ENCODE results near the gene GPRASP2.
"Not testable (repeated sequence)": the region's sequence is repeated elsewhere in the genome, so short reads cannot be mapped to it uniquely, and the experiment has no call there.

Gene GPRASP2

GRCh38 chrX:102712216-102712966 lies at the start of gene GPRASP2:
GPRASP2 (plus strand) TSS chrX:102712448; CDS start chrX:102714870, 2,422 bp downstream.
- DNase-seq = no peak

- not testable (repeated sequence) for DNase-seq
Measured at GRCh38 chrX:102663820-102664219, 48.4 kb upstream of the GPRASP2 start.

GRCh38 chrX:102667034-102667433 lies 45.2 kb upstream of the GPRASP2 start:
- DNase-seq = not testable (repeated sequence)

- no peak for DNase-seq
Measured at GRCh38 chrX:102669526-102669925, 42.7 kb upstream of the GPRASP2 start.

GRCh38 chrX:102672856-102673255 lies 39.4 kb upstream of the GPRASP2 start:
- DNase-seq = no peak

- not testable (repeated sequence) for DNase-seq
Measured at GRCh38 chrX:102677479-102677878, 34.8 kb upstream of the GPRASP2 start.

- DNase-seq = no peak
Measured at GRCh38 chrX:102684772-102685520, 27.3 kb upstream of the GPRASP2 start.

GRCh38 chrX:102694749-102695148 lies 17.5 kb upstream of the GPRASP2 start:
- DNase-seq = no peak

- no peak for DNase-seq
Measured at GRCh38 chrX:102696306-102696705, 15.9 kb upstream of the GPRASP2 start.

GRCh38 chrX:102697494-102697893 lies 14.8 kb upstream of the GPRASP2 start:
- no peak for DNase-seq

GRCh38 chrX:102708900-102709299 lies 3.3 kb upstream of the GPRASP2 start:
- DNase-seq = no peak

- DNase-seq = no peak
Measured at GRCh38 chrX:102711872-102712215, 404 bp upstream of the GPRASP2 start.

GRCh38 chrX:102712981-102713625 lies 855 bp downstream of the GPRASP2 start:
- no peak for DNase-seq

- no peak for DNase-seq
Measured at GRCh38 chrX:102714994-102715393, 2.7 kb downstream of the GPRASP2 start.

- no peak for DNase-seq
Measured at GRCh38 chrX:102715967-102716366, 3.7 kb downstream of the GPRASP2 start.

GRCh38 chrX:102720237-102721168 lies 8.3 kb downstream of the GPRASP2 start, which contains the start of gene GPRASP3:
GPRASP3 (plus strand) TSS chrX:102720743; CDS start chrX:102748996, 28,253 bp downstream.
- DNase-seq = no peak

- DNase-seq = not testable (repeated sequence)
Measured at GRCh38 chrX:102721169-102721506, 8.9 kb downstream of the GPRASP2 start.

- no peak for DNase-seq
Measured at GRCh38 chrX:102723456-102723855, 11.2 kb downstream of the GPRASP2 start.

- DNase-seq = no peak
Measured at GRCh38 chrX:102727761-102728160, 15.5 kb downstream of the GPRASP2 start.

- no peak for DNase-seq
Measured at GRCh38 chrX:102728646-102729045, 16.4 kb downstream of the GPRASP2 start.

GRCh38 chrX:102739657-102740056 lies 27.4 kb downstream of the GPRASP2 start:
- no peak for DNase-seq

- DNase-seq = no peak
Measured at GRCh38 chrX:102744307-102744706, 32.1 kb downstream of the GPRASP2 start.

- DNase-seq = no peak
Measured at GRCh38 chrX:102745513-102745856, 33.2 kb downstream of the GPRASP2 start.

Measured in RPMI8226 (cell line).